ENCODE data around the gene MYO5A. TPM values are rescaled to one million over a fixed set of nuclear protein-coding genes. Genes with fewer than 3 reads are reported as not detected.

The MYO5A gene
- total RNA-seq, 1 experiment from 2014 or later, result 21.8 TPM

DNA sequence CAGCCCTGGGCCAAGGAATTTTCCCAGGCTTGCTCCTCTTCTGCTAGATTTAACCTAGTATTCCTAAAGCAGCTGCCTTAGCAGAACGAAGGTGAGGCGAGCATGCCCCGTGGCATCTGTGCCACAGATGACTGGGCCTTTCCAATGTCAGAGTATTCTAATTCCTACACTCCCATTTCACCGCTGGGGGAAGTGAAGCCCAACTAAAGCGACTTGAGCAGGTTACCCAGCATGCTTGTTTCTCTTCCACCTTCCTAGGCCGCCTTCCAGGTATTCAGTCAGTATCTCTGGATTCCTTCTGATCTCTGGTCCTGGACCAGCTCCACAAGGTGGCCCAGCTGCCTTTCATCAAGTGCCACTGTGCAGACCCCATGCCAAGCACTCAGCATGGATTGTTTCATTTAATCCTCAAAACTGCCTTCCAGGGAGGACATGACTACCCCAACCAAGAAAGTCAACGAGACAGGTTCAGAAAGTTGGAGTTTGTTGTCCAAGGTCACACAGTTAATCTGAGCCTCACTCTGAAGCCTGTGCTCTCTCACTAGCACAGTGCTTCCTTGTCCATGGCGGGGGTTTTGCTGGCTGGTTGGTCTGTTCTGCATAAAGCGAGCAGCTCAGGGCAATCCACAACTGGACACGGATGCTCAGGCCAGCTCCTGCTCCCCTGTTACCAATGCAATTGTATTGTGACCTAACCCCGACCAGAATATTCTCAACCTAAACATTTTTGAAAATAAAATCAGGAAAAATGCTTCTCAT, 248.2 kb downstream of the MYO5A start:
- H3K9ac ChIP-seq (ENCODE audit: extremely low read depth, insufficient read length, low read length), result no peak overlapping the region
- DNase-seq, result no peak

More for the DNA sequence above, 248.2 kb downstream of the MYO5A start:
- H2AK5ac ChIP-seq (ENCODE audit: insufficient read length, low read length), result no peak overlapping the region
- no peak overlapping the region for H2BK20ac ChIP-seq (ENCODE audit: low read depth, low read length, poor library complexity, severe bottlenecking)
- Mint-ChIP-seq H3K36me3 (ENCODE audit: insufficient read depth in 1 of 3, low read depth in 3 of 3) (peaks cover 27 to 64% (median 51%) of the 10 kb centered on the region in 3 experiments), H3K9me3 (peaks cover 5 to 14% of the 10 kb centered on the region in 2 experiments; a peak in 4 of 5 replicates), H3K4me3 (no peak overlapping the region), H3K27me3 (ENCODE audit: low read depth) (no peaks in the 10 kb centered on the region), H3K27ac (peak overlapping the region in 2 of 3 experiments; percentile 21 to 63; a peak in 2 of 7 replicates), H3K4me1 (peaks cover 2 to 3% of the 10 kb centered on the region in 2 experiments; a peak in 1 of 4 replicates)
- H3K27ac ChIP-seq (ENCODE audit: insufficient read length, low read depth, low read length), result no peak overlapping the region
- no peak overlapping the region for H3K4me2 ChIP-seq (ENCODE audit: insufficient read depth, insufficient read length, low read length)
- no peak overlapping the region for H2BK120ac ChIP-seq (ENCODE audit: low read depth, low read length, poor library complexity, severe bottlenecking)
- H3K4me1 ChIP-seq (ENCODE audit: insufficient read depth, low read length), result no peaks in the 10 kb centered on the region
- no peak overlapping the region for H4K5ac ChIP-seq (ENCODE audit: insufficient read length, low read depth, low read length)
- H4K91ac ChIP-seq (ENCODE audit: insufficient read length, low read depth, low read length), result no peak overlapping the region
- H3K27me3 ChIP-seq (ENCODE audit: insufficient read depth, low read length), result no peaks in the 10 kb centered on the region
- no peaks in the 10 kb centered on the region for H3K79me2 ChIP-seq (ENCODE audit: insufficient read depth, low read length)
- TF ChIP-seq CTCF (conservative IDR thresholded peaks at IDR 0.05), result no peak
- H3K79me1 ChIP-seq (ENCODE audit: insufficient read depth, low read depth, low read length, poor library complexity, severe bottlenecking), result no peaks in the 10 kb centered on the region
- no peak overlapping the region; the same call in 1 of the 2 replicates for H3K14ac ChIP-seq (ENCODE audit: insufficient read depth, low read length)
- no peak overlapping the region for H3K23ac ChIP-seq (ENCODE audit: insufficient read length, low read depth, low read length)
- no peak overlapping the region for H3K56ac ChIP-seq (ENCODE audit: insufficient read length, low read depth, low read length)
- WGBS (ENCODE audit: extremely low coverage, insufficient read length, low lambda C conversion rate), result no CpG with 5 or more reads among the region's 11 CpGs
- no peak overlapping the region for H2BK15ac ChIP-seq (ENCODE audit: low read depth, low read length)
- H3K18ac ChIP-seq (ENCODE audit: insufficient read length, low read depth, low read length), result no peak overlapping the region
- H4K8ac ChIP-seq (replicated peaks; ENCODE audit: insufficient read length, low read depth, low read length), result no peak overlapping the region
- H3K4ac ChIP-seq (ENCODE audit: low read depth, low read length), result no peak overlapping the region
- H2AFZ ChIP-seq (ENCODE audit: low read length), result no peak overlapping the region
- no peaks in the 10 kb centered on the region for H3K23me2 ChIP-seq (ENCODE audit: insufficient read length, low read depth, low read length, poor library complexity, severe bottlenecking)
- no peak overlapping the region for H3T11ph ChIP-seq (ENCODE audit: low read length)
- H2BK5ac ChIP-seq (ENCODE audit: insufficient read length, low read length), result no peak overlapping the region
- H2BK12ac ChIP-seq (ENCODE audit: insufficient read length, low read depth, low read length), result no peak overlapping the region
- H4K20me1 ChIP-seq (ENCODE audit: control insufficient read depth, insufficient read depth, insufficient read length), result no peaks in the 10 kb centered on the region
- H3K9me3 ChIP-seq (ENCODE audit: control insufficient read depth, low read depth, low read length), result no peaks in the 10 kb centered on the region
